A673 (cell line): ENCODE results near the gene CFAP210. TPM values are rescaled to one million over a fixed set of nuclear protein-coding genes. Genes with fewer than 3 reads are reported as not detected.

ENCODE experiments used
- BruUV-seq: library from RNA; stranded (reverse); fragments of 400-500 nt; replicated peaks from 2 replicates; lab custom pipeline; 2021; lab: Mats Ljungman, UMichigan
- CTCF ChIA-PET: fragments of 300-600 bp; sonication (Branson Sonifier 250); formaldehyde crosslinking; loops from one replicate; lab custom pipeline; 2022; ENCODE audit warnings: antibody characterized with exemption; lab: Charles Lee
- POLR2A ChIA-PET: fragments of 300-600 bp; sonication (Branson Sonifier 250); formaldehyde crosslinking; loops from one replicate; lab custom pipeline; 2022; ENCODE audit warnings: antibody characterized with exemption; ENCODE audit not compliant: low non-redundant PET; lab: Charles Lee
- DNase-seq: peaks from one replicate; pipeline ENCODE4 v3.0.0-alpha.2; 2015; ENCODE audit warnings: low spot score
- H3K27ac ChIP-seq: fragments of 200-600 bp; sonication (generic); 2 replicates; pipeline ENCODE4 v1.5.1; 2016; ENCODE audit warnings: mixed run types, low read depth, mild to moderate bottlenecking, mixed read lengths, antibody characterized with exemption, low read length; ENCODE audit not compliant: poor library complexity, severe bottlenecking
- H3K27me3 ChIP-seq: fragments of 200-600 bp; sonication (generic); replicated peaks from 2 replicates; pipeline ENCODE4 v1.6.1; 2017; ENCODE audit warnings: mixed run types, low read depth, mild to moderate bottlenecking, mixed read lengths, antibody characterized with exemption, low read length; ENCODE audit not compliant: insufficient read depth, poor library complexity
- H3K36me3 ChIP-seq: fragments of 200-600 bp; sonication (generic); 2 replicates; pipeline ENCODE4 v1.6.1; 2016; ENCODE audit warnings: mixed run types, mild to moderate bottlenecking, mixed read lengths, antibody characterized with exemption, low read length; ENCODE audit not compliant: insufficient read depth, poor library complexity, severe bottlenecking
- H3K4me1 ChIP-seq: fragments of 200-600 bp; sonication (generic); 2 replicates; pipeline ENCODE4 v1.6.1; 2017; ENCODE audit warnings: mixed run types, mild to moderate bottlenecking, mixed read lengths, antibody characterized with exemption, low read length; ENCODE audit not compliant: insufficient read depth, poor library complexity, severe bottlenecking
- H3K4me3 ChIP-seq: fragments of 200-600 bp; sonication (generic); 2 replicates; pipeline ENCODE4 v1.5.1; 2016; ENCODE audit warnings: low read depth, mixed run types, mild to moderate bottlenecking, mixed read lengths, low read length; ENCODE audit not compliant: poor library complexity, severe bottlenecking
- H3K9me3 ChIP-seq: fragments of 200-600 bp; sonication (generic); 2 replicates; pipeline ENCODE4 v1.6.1; 2016; ENCODE audit warnings: mixed run types, low read depth, mild to moderate bottlenecking, mixed read lengths, antibody characterized with exemption, low read length; ENCODE audit not compliant: poor library complexity, severe bottlenecking
- CTCF ChIP-seq: fragments of 300-800, 200-600 bp; sonication (generic); conservative IDR thresholded peaks from 2 replicates; pipeline ENCODE4 v1.5.1; 2017; ENCODE audit warnings: low read depth, mild to moderate bottlenecking, antibody characterized with exemption, low read length, moderate library complexity, mixed read lengths
- EZH2 ChIP-seq: fragments of 200-600 bp; sonication (generic); IDR thresholded peaks from 2 replicates; pipeline ENCODE4 v1.6.1; 2017; ENCODE audit warnings: borderline replicate concordance, low read depth, mild to moderate bottlenecking, mixed read lengths, antibody characterized with exemption, low read length; ENCODE audit not compliant: poor library complexity, severe bottlenecking
- intact Hi-C: fragments of 100-400 bp; cut with micrococcal nuclease; formaldehyde crosslinking; loops from one replicate; pipeline ENCODE4 v1.10.0; 2022; ENCODE audit not compliant: unreplicated experiment
- total RNA-seq: library from RNA; stranded (reverse); gene quantifications from 2 replicates; pipeline ENCODE4 v1.2.3, GENCODE V29; 2021

CFAP210 gene
- total RNA-seq, 1 experiment from 2014 or later: 0.37 TPM

GRCh38 chr2:169718930-169719504 is 24.8 kb upstream of the CFAP210 start:
- H3K36me3 ChIP-seq: no peaks in the 10 kb centered on the region
- H3K4me1 ChIP-seq: no peaks in the 10 kb centered on the region
- POLR2A ChIA-PET: no interaction called here
- intact Hi-C loops: no loop called here
- no peaks in the 10 kb centered on the region for H3K27me3 ChIP-seq
- no TSS peak for BruUV-seq
- TF ChIP-seq EZH2: no peak
- no peak for TF ChIP-seq CTCF
- no peak for DNase-seq
- CTCF ChIA-PET: no interaction called here
- H3K27ac ChIP-seq: no peak overlapping the region
- H3K4me3 ChIP-seq: no peak overlapping the region
- H3K9me3 ChIP-seq: no peaks in the 10 kb centered on the region

- POLR2A ChIA-PET: no interaction called here
- H3K27me3 ChIP-seq: no peaks in the 10 kb centered on the region
- TF ChIP-seq CTCF: no peak
- TF ChIP-seq EZH2: no peak
- H3K27ac ChIP-seq: no peak overlapping the region
- BruUV-seq: no TSS peak
- no peaks in the 10 kb centered on the region for H3K36me3 ChIP-seq
- H3K4me1 ChIP-seq: no peaks in the 10 kb centered on the region
- CTCF ChIA-PET: no interaction called here
- intact Hi-C loops: no loop called here
- no peaks in the 10 kb centered on the region for H3K9me3 ChIP-seq
- no peak overlapping the region for H3K4me3 ChIP-seq
- DNase-seq: no peak
These were observed 23.5 kb upstream of the CFAP210 start for GRCh38 chr2:169717691-169718063.

GRCh38 chr2:169716938-169717690 is 22.9 kb upstream of the CFAP210 start:
- no peak overlapping the region for H3K27ac ChIP-seq
- H3K36me3 ChIP-seq: no peaks in the 10 kb centered on the region
- intact Hi-C loops: no loop called here
- no peaks in the 10 kb centered on the region for H3K9me3 ChIP-seq
- TF ChIP-seq EZH2 (no peak), CTCF (no peak)
- H3K4me1 ChIP-seq: no peaks in the 10 kb centered on the region
- BruUV-seq: no TSS peak
- CTCF ChIA-PET: no interaction called here
- DNase-seq: no peak
- POLR2A ChIA-PET: no interaction called here
- no peaks in the 10 kb centered on the region for H3K27me3 ChIP-seq
- H3K4me3 ChIP-seq: no peak overlapping the region
